Endodermal cell (in vitro differentiated cells): ENCODE measurements around the gene CATSPERB. TPM values are rescaled to one million over a fixed set of nuclear protein-coding genes. Genes with fewer than 3 reads are reported as not detected.

Source experiments
- DNase-seq: peaks from one replicate; pipeline ENCODE4 v3.0.0-alpha.2; 2017
- H3K27ac ChIP-seq: 2 replicates; pipeline ENCODE4 v1.5.1; 2013; ENCODE audit warnings: mild to moderate bottlenecking, low read depth, low read length, moderate library complexity
- H3K27me3 ChIP-seq: 2 replicates; pipeline ENCODE4 v1.6.1; 2013; ENCODE audit warnings: mild to moderate bottlenecking, low read length, moderate library complexity; ENCODE audit not compliant: insufficient read depth, control insufficient read depth, poor library complexity, severe bottlenecking
- H3K36me3 ChIP-seq: 2 replicates; pipeline ENCODE4 v1.7.0; 2013; ENCODE audit warnings: mild to moderate bottlenecking, low read length, moderate library complexity; ENCODE audit not compliant: control insufficient read depth, insufficient read depth
- H3K4me1 ChIP-seq: one replicate; pipeline ENCODE4 v1.7.0; 2013; ENCODE audit warnings: low read length; ENCODE audit not compliant: control insufficient read depth, insufficient read depth
- H3K4me3 ChIP-seq: 2 replicates; pipeline ENCODE4 v1.5.1; 2013; ENCODE audit warnings: mild to moderate bottlenecking, low read length, moderate library complexity
- H3K9ac ChIP-seq: 2 replicates; pipeline ENCODE4 v1.6.1; 2013; ENCODE audit warnings: mild to moderate bottlenecking, low read length, moderate library complexity; ENCODE audit not compliant: poor library complexity, severe bottlenecking; ENCODE audit errors: extremely low read depth
- H3K9me3 ChIP-seq: 2 replicates; pipeline ENCODE4 v1.6.1; 2013; ENCODE audit warnings: mild to moderate bottlenecking, low read length, moderate library complexity; ENCODE audit not compliant: control insufficient read depth
- H3K27ac Mint-ChIP-seq: 2 replicates; pipeline ENCODE4 v1.8.0; 2020; ENCODE audit warnings: mixed read lengths
- H3K27me3 Mint-ChIP-seq: 2 replicates; pipeline ENCODE4 v1.8.0; 2021; ENCODE audit warnings: mild to moderate bottlenecking, mixed read lengths; ENCODE audit not compliant: insufficient read depth
- H3K36me3 Mint-ChIP-seq: 2 replicates; pipeline ENCODE4 v1.8.0; 2020; ENCODE audit warnings: low read depth, mixed read lengths
- H3K4me1 Mint-ChIP-seq: 2 replicates; pipeline ENCODE4 v1.8.0; 2020; ENCODE audit warnings: mixed read lengths
- H3K4me3 Mint-ChIP-seq: 2 replicates; pipeline ENCODE4 v1.8.0; 2020; ENCODE audit warnings: mild to moderate bottlenecking, moderate library complexity, mixed read lengths
- H3K9me3 Mint-ChIP-seq: 2 replicates; pipeline ENCODE4 v1.8.0; 2020; ENCODE audit warnings: mild to moderate bottlenecking, mixed read lengths
- CTCF ChIP-seq: fragments of 200-600 bp; sonication (generic); conservative IDR thresholded peaks from 2 replicates; pipeline ENCODE4 v1.5.0; 2021; ENCODE audit warnings: antibody characterized with exemption, mild to moderate bottlenecking
- WGBS, 2 experiments: methylation state at CpG; one replicate each; pipeline versions ENCODE4 v1.1.5 to v1.1.7; 2013; ENCODE audit warnings: missing lambda C conversion rate in 2 of 2, mixed read lengths in 1 of 2; ENCODE audit not compliant: insufficient coverage in 1 of 2, insufficient read length in 1 of 2; 5-methylcytosine and 5-hydroxymethylcytosine counted together
- total RNA-seq, 2 donors: library from RNA; stranded (reverse); fragmentation: NEBNext Ultra II Directional in 1 of 2; extraction: Animal tissue kit (Norgen Biotek cat#: 25700) in 1 of 2; gene quantifications; 2 replicates in 1 of 2; 3 replicates in 1 of 2; pipeline ENCODE4 v1.2.1, GENCODE V29; 2021

The CATSPERB gene
- total RNA-seq, 2 donors from 2014 or later: 0.64 TPM; not detected in 1

GRCh38 chr14:91731018-91731417 is 868 bp downstream of the CATSPERB start:
- Histone ChIP-seq H3K36me3 (no peaks in the 10 kb centered on the region), H3K9me3 (no peaks in the 10 kb centered on the region), H3K4me3 (no peak overlapping the region), H3K27ac (no peak overlapping the region), H3K4me1 (no peaks in the 10 kb centered on the region), H3K9ac (no peak overlapping the region), H3K27me3 (no peaks in the 10 kb centered on the region)
- 89 to 100% methylated on average over 2 of the region's 2 CpGs for WGBS, 2 experiments
- no peaks in the 10 kb centered on the region for H3K36me3 Mint-ChIP-seq
- H3K9me3 Mint-ChIP-seq: no peaks in the 10 kb centered on the region
- H3K27ac Mint-ChIP-seq: no peak overlapping the region
- DNase-seq: no peak
- no peak for TF ChIP-seq CTCF
- H3K4me1 Mint-ChIP-seq: no peaks in the 10 kb centered on the region
- no peaks in the 10 kb centered on the region for H3K27me3 Mint-ChIP-seq
- no peak overlapping the region for H3K4me3 Mint-ChIP-seq

DNA sequence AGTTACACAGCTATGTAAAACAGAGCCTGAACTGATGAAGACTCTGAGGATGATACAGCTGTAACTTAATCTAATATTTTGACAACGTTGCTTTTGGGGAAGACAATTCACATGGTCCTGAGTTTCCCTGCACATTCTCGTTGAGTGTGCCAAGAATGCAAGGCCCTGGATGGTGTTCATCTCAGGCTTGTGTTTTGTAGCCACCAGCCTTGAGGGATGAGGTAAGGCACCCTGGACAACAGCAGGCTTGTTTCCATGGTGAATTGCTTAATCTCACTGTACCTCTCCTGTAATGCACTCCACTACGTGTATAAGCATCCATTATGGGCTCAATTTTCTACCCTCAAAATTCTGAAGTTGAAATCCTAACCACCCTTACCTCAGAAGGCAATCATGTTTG is 2.1 kb downstream of the CATSPERB start:
- Histone ChIP-seq H3K27ac (no peak overlapping the region), H3K9me3 (no peaks in the 10 kb centered on the region), H3K27me3 (no peaks in the 10 kb centered on the region), H3K4me3 (no peak overlapping the region), H3K9ac (no peak overlapping the region), H3K4me1 (no peaks in the 10 kb centered on the region), H3K36me3 (no peaks in the 10 kb centered on the region)
- no peaks in the 10 kb centered on the region for H3K27me3 Mint-ChIP-seq
- H3K4me1 Mint-ChIP-seq: no peaks in the 10 kb centered on the region
- no peaks in the 10 kb centered on the region for H3K9me3 Mint-ChIP-seq
- no peak overlapping the region for H3K27ac Mint-ChIP-seq
- no peak for TF ChIP-seq CTCF
- DNase-seq: no peak
- WGBS, 2 experiments: 82 to 96% methylated on average over 2 to 3 of the region's 3 CpGs
- no peaks in the 10 kb centered on the region for H3K36me3 Mint-ChIP-seq
- H3K4me3 Mint-ChIP-seq: no peak overlapping the region

GRCh38 chr14:91728616-91729183 is 3.2 kb downstream of the CATSPERB start:
- no peaks in the 10 kb centered on the region for H3K36me3 Mint-ChIP-seq
- Histone ChIP-seq H3K27me3 (no peaks in the 10 kb centered on the region), H3K4me3 (no peak overlapping the region), H3K9me3 (no peaks in the 10 kb centered on the region), H3K9ac (no peak overlapping the region), H3K27ac (no peak overlapping the region), H3K36me3 (no peaks in the 10 kb centered on the region), H3K4me1 (no peaks in the 10 kb centered on the region)
- no peak overlapping the region for H3K27ac Mint-ChIP-seq
- 81 to 95% methylated on average over 3 to 4 of the region's 4 CpGs for WGBS, 2 experiments
- no peak for DNase-seq
- no peaks in the 10 kb centered on the region for H3K27me3 Mint-ChIP-seq
- TF ChIP-seq CTCF: no peak
- H3K9me3 Mint-ChIP-seq: no peaks in the 10 kb centered on the region
- no peaks in the 10 kb centered on the region for H3K4me1 Mint-ChIP-seq
- H3K4me3 Mint-ChIP-seq: no peak overlapping the region
